GM23248 (cell line): ENCODE results near the gene CXCR1.

Experiments
- EZH2 ChIP-seq: fragments of 200-600 bp; sonication (generic); IDR thresholded peaks from 2 replicates; pipeline ENCODE4 v1.6.1; 2018; ENCODE audit warnings: antibody characterized with exemption, mild to moderate bottlenecking; ENCODE audit not compliant: insufficient read depth, poor library complexity, severe bottlenecking
- EZH2phosphoT487 ChIP-seq: fragments of 200-600 bp; sonication (generic); IDR thresholded peaks from 2 replicates; pipeline ENCODE4 v1.6.1; 2018; ENCODE audit warnings: antibody characterized with exemption, moderate library complexity, mild to moderate bottlenecking, low read depth; ENCODE audit not compliant: insufficient read depth

DNA sequence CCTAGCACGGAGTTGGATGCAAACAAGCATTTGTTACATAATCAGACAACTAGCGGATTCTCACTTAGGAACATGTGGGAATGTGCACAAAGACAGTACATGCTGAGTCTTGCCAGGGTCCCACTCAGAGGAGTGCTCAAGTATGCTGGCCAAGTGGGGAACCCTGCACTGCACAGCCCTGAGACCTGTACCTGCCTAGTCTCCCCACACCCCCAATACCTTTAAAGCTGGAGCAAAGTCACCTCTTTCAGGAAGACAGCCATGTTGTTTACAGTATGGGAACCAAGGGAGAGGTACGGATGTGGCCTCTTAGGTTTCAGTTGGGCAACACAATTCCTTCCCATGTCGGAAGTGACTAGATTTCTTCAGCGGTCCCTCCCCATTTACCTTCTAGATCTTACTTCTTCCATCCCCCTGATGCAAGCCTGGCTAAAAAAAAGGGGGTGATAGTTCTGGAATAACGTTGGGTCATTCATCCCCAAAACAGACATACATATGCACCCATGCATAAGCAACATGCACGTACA, 10.7 kb downstream of the CXCR1 start:
- no peak for TF ChIP-seq EZH2
- no peak for TF ChIP-seq EZH2phosphoT487
